C4-2B (cell line): ENCODE results near the gene ATCAY.

Source experiments
- CTCF ChIP-seq: fragments of 450-650 bp; conservative IDR thresholded peaks from 2 replicates; pipeline ENCODE4 v1.5.1; 2017; ENCODE audit warnings: mild to moderate bottlenecking
- ZFX ChIP-seq: fragments of 450-650 bp; IDR thresholded peaks from 2 replicates; pipeline ENCODE4 v1.6.1; 2017

DNA sequence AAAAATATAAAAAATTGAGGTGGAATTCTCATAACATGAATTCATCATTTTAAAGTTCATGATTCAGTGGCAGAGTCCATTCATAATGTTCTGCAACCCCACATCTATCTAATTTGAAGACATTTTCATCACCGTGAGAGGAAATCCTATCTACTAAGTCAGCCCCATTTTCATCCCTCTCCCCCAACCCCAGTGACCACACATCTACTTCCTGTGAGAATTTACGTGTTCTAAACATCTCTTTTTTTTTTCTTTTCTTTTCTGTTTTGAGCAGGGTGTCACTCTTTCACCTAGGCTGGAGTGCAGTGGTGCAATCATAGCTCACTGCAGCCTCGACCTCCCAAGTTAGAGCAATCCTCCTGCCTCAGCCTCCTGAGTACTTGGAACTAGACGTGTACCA lies 17.5 kb downstream of the ATCAY start:
- TF ChIP-seq CTCF: no peak
- TF ChIP-seq ZFX: no peak
